Mammary epithelial cell (primary cell): Measurements from ENCODE around the gene AP4E1.

Source experiments
- EZH2 ChIP-seq: IDR thresholded peaks from 2 replicates; pipeline ENCODE4 v1.6.1; 2012; ENCODE audit warnings: low read length, inconsistent platforms, borderline replicate concordance
- TF ChIP-seq, protein P1 (sequence below), 2 donors: IDR thresholded peaks in 1 of 2; conservative IDR thresholded peaks in 1 of 2; 2 replicates each; pipeline ENCODE4 v1.5.1; 2011 to 2012; ENCODE audit warnings: inconsistent platforms in 2 of 2, low read length in 2 of 2, mild to moderate bottlenecking in 2 of 2, control low read depth in 1 of 2, low read depth in 1 of 2; ENCODE audit not compliant: insufficient read depth in 1 of 2; ENCODE audit errors: extremely low read depth in 1 of 2

DNA sequence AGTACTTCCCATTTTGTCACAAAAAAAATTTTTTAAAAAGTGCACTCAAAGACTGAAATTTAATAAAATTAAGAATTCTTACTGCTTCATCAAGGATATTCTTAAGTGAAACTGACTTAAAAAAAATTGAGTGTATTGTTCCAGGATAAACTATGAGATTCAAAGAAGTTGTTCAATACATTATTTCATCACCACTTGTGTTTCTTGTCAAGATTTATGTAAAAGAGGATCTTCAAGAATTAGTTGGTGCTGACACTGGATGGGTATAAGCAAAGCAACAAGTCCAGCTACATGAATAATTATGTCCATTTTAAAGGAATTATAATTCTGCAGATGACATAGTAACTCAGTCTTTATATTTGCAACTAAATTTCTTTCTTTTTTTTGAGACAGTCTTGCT lies 4.3 kb upstream of the AP4E1 start:
- TF ChIP-seq, protein P1, sequence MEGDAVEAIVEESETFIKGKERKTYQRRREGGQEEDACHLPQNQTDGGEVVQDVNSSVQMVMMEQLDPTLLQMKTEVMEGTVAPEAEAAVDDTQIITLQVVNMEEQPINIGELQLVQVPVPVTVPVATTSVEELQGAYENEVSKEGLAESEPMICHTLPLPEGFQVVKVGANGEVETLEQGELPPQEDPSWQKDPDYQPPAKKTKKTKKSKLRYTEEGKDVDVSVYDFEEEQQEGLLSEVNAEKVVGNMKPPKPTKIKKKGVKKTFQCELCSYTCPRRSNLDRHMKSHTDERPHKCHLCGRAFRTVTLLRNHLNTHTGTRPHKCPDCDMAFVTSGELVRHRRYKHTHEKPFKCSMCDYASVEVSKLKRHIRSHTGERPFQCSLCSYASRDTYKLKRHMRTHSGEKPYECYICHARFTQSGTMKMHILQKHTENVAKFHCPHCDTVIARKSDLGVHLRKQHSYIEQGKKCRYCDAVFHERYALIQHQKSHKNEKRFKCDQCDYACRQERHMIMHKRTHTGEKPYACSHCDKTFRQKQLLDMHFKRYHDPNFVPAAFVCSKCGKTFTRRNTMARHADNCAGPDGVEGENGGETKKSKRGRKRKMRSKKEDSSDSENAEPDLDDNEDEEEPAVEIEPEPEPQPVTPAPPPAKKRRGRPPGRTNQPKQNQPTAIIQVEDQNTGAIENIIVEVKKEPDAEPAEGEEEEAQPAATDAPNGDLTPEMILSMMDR (conservative IDR thresholded peaks at IDR 0.05 in 1 of 2, IDR thresholded peaks at IDR 0.05 in 1 of 2; ENCODE audit: extremely low read depth in 1 of 2, insufficient read depth in 1 of 2, low read depth in 1 of 2, low read length in 2 of 2), result no peak
- no peak for TF ChIP-seq EZH2
